ENCODE data around the gene SEMA5A.
"Not testable (repeated sequence)": the region's sequence is repeated elsewhere in the genome, so short reads cannot be mapped to it uniquely, and the experiment has no call there.

The SEMA5A gene

DNA sequence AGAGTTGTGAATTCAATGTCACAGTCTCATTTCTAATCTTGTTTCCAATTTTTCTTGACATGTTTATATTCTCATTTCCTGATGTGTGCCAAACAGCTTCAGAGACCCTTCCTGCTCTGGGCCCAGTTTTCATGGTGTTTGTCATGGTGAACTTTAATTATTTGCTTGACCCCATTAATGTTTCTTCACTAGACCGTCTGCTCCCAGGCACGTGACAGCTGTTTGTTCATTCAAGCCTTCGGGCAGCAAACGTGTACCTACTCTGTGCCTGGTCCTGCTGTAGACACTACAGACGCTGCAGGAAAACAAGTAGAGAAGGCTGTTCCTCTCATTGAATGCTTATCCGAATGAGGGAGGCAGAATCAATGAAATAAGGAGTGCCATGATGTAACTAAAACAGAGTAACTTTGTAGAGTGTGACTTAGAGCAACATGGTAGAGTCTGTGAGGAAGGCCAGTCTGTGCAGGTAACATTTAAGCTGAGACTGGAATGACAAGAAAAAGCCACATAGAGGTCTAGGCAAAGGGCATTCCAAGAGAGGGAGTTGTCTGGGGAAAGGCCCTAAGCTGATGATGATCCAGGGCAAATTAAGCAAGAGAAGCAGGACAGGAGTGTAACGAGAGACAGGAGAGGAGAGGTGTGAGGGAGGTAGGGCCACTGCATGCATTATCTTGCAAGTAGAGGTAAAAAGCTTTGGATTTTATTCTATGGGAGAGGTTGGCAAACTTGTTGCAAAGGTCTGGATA is 191.4 kb downstream of the SEMA5A start:
- no peak overlapping the region for H3K4me3 ChIP-seq (ENCODE audit: low read depth, low read length)
- TF ChIP-seq, protein P1, sequence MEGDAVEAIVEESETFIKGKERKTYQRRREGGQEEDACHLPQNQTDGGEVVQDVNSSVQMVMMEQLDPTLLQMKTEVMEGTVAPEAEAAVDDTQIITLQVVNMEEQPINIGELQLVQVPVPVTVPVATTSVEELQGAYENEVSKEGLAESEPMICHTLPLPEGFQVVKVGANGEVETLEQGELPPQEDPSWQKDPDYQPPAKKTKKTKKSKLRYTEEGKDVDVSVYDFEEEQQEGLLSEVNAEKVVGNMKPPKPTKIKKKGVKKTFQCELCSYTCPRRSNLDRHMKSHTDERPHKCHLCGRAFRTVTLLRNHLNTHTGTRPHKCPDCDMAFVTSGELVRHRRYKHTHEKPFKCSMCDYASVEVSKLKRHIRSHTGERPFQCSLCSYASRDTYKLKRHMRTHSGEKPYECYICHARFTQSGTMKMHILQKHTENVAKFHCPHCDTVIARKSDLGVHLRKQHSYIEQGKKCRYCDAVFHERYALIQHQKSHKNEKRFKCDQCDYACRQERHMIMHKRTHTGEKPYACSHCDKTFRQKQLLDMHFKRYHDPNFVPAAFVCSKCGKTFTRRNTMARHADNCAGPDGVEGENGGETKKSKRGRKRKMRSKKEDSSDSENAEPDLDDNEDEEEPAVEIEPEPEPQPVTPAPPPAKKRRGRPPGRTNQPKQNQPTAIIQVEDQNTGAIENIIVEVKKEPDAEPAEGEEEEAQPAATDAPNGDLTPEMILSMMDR (IDR thresholded peaks at IDR 0.05; ENCODE audit: control insufficient read depth, extremely low read depth, insufficient read depth): no peak
- no peak for DNase-seq (ENCODE audit: low read depth)

DNA sequence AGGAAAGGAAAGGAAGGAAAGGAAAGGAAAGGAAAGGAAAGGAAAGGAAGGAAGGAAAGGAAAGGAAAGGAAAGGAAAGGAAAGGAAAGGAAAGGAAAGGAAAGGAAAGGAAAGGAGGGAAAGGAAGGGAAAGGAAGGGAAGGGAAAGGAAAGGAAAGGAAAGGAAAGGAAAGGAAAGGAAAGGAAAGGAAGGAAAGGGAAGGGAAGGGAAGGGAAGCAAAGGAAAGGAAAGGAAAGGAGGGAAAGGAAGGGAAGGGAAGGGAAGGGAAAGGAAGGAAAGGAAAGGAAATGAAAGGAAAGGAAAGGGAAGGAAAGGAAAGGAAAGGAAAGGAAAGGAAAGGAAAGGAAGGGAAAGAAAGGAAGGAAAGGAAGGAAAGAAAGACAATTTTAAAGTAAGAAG is 192.8 kb downstream of the SEMA5A start:
- H3K4me3 ChIP-seq (ENCODE audit: low read depth, low read length); DNase-seq (ENCODE audit: low read depth): not testable (repeated sequence)

DNA sequence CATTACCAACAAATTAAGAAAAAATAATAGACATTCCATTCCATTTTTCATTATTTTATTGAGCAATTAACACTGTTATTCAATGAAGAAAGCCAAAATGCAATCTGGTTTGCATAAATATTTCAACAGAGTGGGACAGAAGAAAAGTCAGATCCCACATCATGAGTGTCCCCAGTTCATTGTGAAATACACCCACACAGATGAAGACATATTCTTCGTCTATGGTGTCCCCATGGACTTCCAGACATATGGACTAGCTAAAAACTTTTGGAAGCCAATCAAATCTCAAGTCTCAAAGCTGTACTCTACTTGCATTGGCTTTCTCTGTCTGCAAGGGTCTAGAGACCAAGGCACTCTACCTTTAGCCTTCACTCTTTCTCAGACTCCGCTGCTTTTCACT is 194.3 kb downstream of the SEMA5A start:
- no peak for DNase-seq (ENCODE audit: low read depth)
- TF ChIP-seq, protein P1 (IDR thresholded peaks at IDR 0.05; ENCODE audit: control insufficient read depth, extremely low read depth, insufficient read depth): no peak
- no peak overlapping the region for H3K4me3 ChIP-seq (ENCODE audit: low read depth, low read length)

DNA sequence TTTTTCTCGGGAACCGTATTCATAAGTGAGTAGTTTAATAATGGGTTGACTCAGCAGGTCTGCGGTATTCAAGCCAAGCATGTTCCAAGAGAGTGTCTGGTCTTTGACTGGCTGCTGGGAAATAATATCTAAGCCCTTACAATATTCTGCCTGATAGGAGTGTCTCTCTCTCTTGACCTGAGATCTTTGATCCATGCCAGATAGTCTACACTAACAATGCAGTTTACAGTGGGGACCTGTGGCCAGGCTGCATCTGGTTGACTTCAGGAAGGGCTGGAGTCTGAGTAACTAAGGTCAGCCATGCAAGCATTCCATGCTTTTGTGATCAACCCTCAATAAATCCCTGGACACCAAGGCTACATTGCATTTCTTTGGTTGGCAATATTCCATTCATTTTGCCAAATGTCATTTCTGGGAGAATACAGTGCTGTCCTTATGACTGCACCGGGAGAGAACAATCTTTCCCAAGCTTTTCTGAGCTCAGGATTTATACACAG is 195.5 kb downstream of the SEMA5A start:
- TF ChIP-seq, protein P1 (IDR thresholded peaks at IDR 0.05; ENCODE audit: control insufficient read depth, extremely low read depth, insufficient read depth): no peak
- DNase-seq (ENCODE audit: low read depth): no peak
- no peak overlapping the region for H3K4me3 ChIP-seq (ENCODE audit: low read depth, low read length)

DNA sequence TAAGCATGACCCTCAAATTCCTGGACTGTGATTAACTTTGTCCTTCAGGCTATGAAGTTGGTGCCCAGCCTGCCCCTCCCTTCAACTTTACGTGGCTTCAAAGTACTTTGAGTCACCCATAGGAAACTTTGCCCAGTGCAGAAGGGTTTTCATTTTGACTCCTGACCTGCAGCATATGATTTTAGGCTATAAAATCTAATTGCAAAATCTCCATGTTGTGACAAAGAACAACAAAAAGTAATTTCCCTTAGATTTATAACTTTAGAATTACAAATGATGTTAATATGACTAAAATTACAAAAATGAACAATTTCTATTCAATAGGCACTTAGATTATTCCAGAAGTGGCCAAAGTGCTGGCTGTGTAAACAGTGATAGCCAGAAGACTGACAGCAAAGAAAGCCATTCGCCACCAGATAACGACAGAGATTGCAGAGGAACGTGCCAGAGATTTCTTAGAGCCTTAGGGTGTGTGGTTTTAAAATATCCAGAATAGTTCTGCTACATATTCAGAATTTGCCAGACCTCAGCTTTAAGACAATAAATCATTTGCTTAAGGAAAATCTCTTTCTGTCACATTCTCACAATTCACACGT is 197.4 kb downstream of the SEMA5A start:
- no peak overlapping the region for H3K4me3 ChIP-seq (ENCODE audit: low read depth, low read length)
- TF ChIP-seq, protein P1 (IDR thresholded peaks at IDR 0.05; ENCODE audit: control insufficient read depth, extremely low read depth, insufficient read depth): no peak
- DNase-seq (ENCODE audit: low read depth): no peak

DNA sequence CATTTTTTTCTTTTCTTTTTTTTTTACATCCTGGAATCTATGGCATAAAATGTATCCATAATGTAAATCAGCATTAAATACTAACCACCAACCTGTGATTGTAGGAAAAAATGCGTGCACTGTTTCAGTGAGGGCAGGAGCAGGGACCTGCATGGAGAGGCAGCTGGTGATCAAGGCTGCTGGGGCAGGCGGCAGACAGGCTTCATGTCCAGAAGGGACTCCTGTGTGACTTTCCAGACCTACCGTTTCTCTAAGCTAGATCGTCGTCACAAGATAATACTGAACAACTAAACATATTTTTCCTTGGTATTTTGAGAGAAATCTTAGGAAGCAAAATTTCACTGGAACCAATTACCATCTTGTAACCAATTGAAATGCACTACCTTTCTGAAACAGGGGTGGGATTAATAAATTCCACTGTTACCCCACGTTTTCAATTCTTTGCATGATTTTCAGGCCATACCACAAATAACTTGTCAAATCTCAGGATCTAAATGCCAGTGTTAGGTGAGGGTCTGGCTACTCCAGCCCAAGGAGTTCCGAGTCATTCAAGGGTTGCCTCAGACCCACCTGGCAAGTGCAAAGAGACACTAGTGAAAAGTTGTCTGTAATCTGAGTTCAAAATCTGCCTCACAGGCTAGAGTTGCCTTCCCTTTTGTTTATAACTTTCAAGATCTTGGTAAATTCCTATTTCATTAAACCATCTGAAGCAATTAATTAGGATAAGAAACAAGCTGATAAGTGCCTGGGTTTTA is 198.2 kb downstream of the SEMA5A start:
- H3K4me3 ChIP-seq (ENCODE audit: low read depth, low read length): no peak overlapping the region
- TF ChIP-seq, protein P1 (IDR thresholded peaks at IDR 0.05; ENCODE audit: control insufficient read depth, extremely low read depth, insufficient read depth): no peak
- no peak for DNase-seq (ENCODE audit: low read depth)

DNA sequence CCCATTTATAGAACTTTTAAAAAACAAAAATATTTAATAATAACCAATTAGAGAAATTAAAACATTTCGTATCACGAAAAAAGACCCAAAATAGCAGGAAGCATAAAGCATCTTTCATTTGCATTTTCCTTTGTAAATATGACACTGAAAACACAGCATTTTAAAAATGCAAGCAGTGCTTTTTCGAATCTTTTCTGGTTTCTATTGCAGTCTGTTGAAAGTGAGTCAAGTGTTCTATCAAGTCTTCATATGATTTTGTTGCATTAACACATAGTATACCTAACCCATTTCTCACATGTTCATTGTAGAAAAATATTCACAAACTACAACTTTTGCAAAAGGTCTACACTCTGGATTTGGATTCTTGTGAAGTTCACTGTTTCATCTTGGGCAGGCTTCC is 198.8 kb downstream of the SEMA5A start:
- no peak for DNase-seq (ENCODE audit: low read depth)
- H3K4me3 ChIP-seq (ENCODE audit: low read depth, low read length): no peak overlapping the region
- TF ChIP-seq, protein P1 (IDR thresholded peaks at IDR 0.05; ENCODE audit: control insufficient read depth, extremely low read depth, insufficient read depth): no peak

Measured in LNCaP clone FGC (cell line).